ENCODE data around the gene MRPS2. TPM values are rescaled to one million over a fixed set of nuclear protein-coding genes. Genes with fewer than 3 reads are reported as not detected.

The MRPS2 gene
- polyA plus RNA-seq, 3 donors = 52.6 to 61.0 (median 59.1) TPM

DNA sequence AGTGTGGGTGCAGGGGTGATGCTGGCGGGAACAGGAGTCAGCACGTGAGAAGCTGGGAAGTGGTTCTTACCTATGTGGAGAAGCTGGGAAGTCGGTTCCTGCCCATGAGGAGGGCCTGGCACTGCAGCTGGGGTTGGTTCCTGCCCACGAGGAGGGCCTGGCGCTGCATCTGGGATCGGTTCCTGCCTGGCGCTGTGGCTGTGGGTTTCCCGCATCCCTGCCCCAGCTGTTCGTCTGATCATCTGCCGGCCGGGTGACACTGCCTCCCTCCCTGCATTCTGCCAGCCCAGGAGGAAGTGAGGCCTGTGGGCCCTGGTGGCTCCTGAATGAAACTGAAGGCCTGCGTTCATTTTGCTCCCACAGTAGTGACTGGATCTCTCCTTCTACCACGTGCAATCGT is 50.5 kb downstream of the MRPS2 start:
- DNase-seq = no peak

- DNase-seq = no peak
Observed at GRCh38 chr9:135551456-135551855, 51.0 kb downstream of the MRPS2 start.

DNA sequence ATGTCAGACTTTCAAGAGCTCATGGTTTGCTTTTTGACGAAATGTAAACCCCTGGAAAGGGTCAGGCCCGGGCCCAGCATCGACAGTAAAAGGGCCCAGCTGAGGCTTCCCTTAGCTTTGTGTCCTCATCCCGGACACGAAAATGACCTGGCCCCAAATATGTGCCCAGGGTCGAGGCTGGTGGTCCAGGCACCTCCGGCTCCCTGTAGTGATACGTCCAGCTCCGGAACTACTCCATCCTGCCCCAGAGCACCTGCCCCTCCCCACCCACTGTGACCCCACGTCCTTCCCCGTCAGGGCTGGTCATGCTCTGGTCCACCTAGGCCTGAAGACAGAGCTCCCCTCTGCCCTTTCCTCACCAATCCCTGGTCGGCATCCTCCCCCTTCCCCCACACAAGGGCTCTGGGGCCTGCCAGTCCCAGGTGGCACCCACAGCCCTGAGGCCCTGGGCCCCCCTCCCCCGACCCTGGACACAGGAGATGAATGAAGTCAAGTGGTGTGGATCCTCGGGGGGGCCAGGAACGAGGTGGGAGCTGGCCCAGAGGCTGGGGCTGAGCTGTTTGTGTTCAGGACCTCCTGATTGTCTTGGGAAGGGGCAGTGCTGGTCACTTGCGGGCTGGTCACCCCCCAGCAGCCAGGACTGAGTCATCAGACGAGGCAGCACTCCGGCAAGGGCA is 51.7 kb downstream of the MRPS2 start:
- no peak for DNase-seq

GRCh38 chr9:135552698-135553171 is 52.3 kb downstream of the MRPS2 start:
- DNase-seq = no peak

Other genes starting within 250 kb of the MRPS2 start
- 10 to 100 TPM; 34.1 to 37.1 (median 36.0) TPM for gene PPP1R26, start 20.9 kb upstream of the MRPS2 start, polyA plus RNA-seq (ENCODE audit: insufficient read length in 3 of 3)
- gene LCN1, start 20.8 kb downstream of the MRPS2 start, polyA plus RNA-seq (ENCODE audit: insufficient read length in 3 of 3) = not detected
- gene OBP2A, start 45.4 kb downstream of the MRPS2 start, polyA plus RNA-seq (ENCODE audit: insufficient read length in 3 of 3) = under 1 TPM in 2 of 3 donors, not detected in 1; 0.23 to 0.30 TPM
- under 1 TPM in 2 of 3 donors, not detected in 1; 0.20 to 0.38 TPM for gene PAEP, start 61.1 kb downstream of the MRPS2 start, polyA plus RNA-seq (ENCODE audit: insufficient read length in 3 of 3)
- gene GLT6D1, start 138.9 kb downstream of the MRPS2 start, polyA plus RNA-seq (ENCODE audit: insufficient read length in 3 of 3) = not detected
- not detected for gene LCN9, start 162.6 kb downstream of the MRPS2 start, polyA plus RNA-seq (ENCODE audit: insufficient read length in 3 of 3)
- not detected for gene SOHLH1, start 198.8 kb downstream of the MRPS2 start, polyA plus RNA-seq (ENCODE audit: insufficient read length in 3 of 3)
- gene KCNT1, start 201.5 kb downstream of the MRPS2 start, polyA plus RNA-seq (ENCODE audit: insufficient read length in 3 of 3) = under 1 TPM; 0.09 to 0.90 (median 0.11) TPM